Measurements from ENCODE around the gene PRCC.

DNA sequence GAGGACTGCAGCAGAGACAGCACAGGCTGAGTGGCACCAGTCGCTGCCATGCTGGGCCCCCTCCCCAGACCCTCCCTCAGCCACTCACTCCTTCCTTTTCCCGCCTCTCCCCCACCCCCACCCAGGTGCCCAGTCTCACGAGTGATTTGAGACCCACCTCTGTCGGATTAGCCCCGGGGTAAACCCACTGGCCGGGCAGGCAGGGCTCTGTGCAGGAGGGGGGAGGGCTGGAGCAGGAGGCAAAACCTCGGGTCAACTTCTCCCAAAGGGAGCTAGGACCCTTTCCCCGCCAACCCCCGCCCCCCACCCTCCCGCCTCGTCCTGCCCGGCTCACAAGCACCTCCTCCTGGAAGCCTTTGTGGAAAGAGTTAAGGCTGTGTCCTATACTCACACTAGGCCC, 23.0 kb upstream of the PRCC start:
- TF ChIP-seq GATA3 (IDR thresholded peaks at IDR 0.05; ENCODE audit: low read depth, low read length) (no peak), GATA2 (IDR thresholded peaks at IDR 0.05; ENCODE audit: low read depth, low read length) (no peak)
